ENCODE data around the gene TRIP10. TPM values are rescaled to one million over a fixed set of nuclear protein-coding genes. Genes with fewer than 3 reads are reported as not detected.

TRIP10 gene
- total RNA-seq, 2 donors from 2014 or later = 37.0 to 74.2 TPM

- H3K27ac ChIP-seq = no peak overlapping the region
- H3K27me3 ChIP-seq (replicated peaks; ENCODE audit: insufficient read depth) = no peaks in the 10 kb centered on the region
- TF ChIP-seq POLR2AphosphoS5 (IDR thresholded peaks at IDR 0.05) (no peak), POLR2A (IDR thresholded peaks at IDR 0.05) (no peak), CTCF (IDR thresholded peaks at IDR 0.05) (no peak)
- intact Hi-C loops (cut with DNase I) = loop anchor here (10.0 kb wide), 1 partner anchor 116 kb away; no protein-coding TSS in a partner anchor
- H3K36me3 ChIP-seq = peaks cover 0 to 24% of the 10 kb centered on the region in 2 donors
- no peaks in the 10 kb centered on the region for H3K4me1 ChIP-seq (replicated peaks)
- no peak overlapping the region for H3K4me3 ChIP-seq
- WGBS = 80% methylated on average over 16 of the region's 16 CpGs
- no peaks in the 10 kb centered on the region for H3K9me3 ChIP-seq
- DNase-seq (ENCODE audit: low spot score) = no peak
Measured at GRCh38 chr19:6751189-6751588, 11.7 kb downstream of the TRIP10 start.

- no peak overlapping the region for H3K27ac ChIP-seq
Measured at GRCh38 chr19:6752256-6753177, 13.0 kb downstream of the TRIP10 start.

GRCh38 chr19:6753178-6754031 lies 13.9 kb downstream of the TRIP10 start:
- no peaks in the 10 kb centered on the region for H3K4me1 ChIP-seq (replicated peaks)
- no peaks in the 10 kb centered on the region for H3K9me3 ChIP-seq
- DNase-seq (ENCODE audit: low spot score) = no peak
- H3K36me3 ChIP-seq = peaks cover 0 to 12% of the 10 kb centered on the region in 2 donors
- intact Hi-C loops (cut with DNase I) = loop anchor here (10.0 kb wide), 1 partner anchor 119 kb away; no protein-coding TSS in a partner anchor
- H3K4me3 ChIP-seq = peak overlapping the region; percentile 3 to 18
- WGBS = 37% methylated on average over 48 of the region's 50 CpGs
- H3K27ac ChIP-seq = no peak overlapping the region
- no peaks in the 10 kb centered on the region for H3K27me3 ChIP-seq (replicated peaks; ENCODE audit: insufficient read depth)
- TF ChIP-seq POLR2A (IDR thresholded peaks at IDR 0.05) = no peak
- TF ChIP-seq POLR2AphosphoS5 (IDR thresholded peaks at IDR 0.05) = peak; percentile 47
- TF ChIP-seq CTCF (IDR thresholded peaks at IDR 0.05) = peak in 2 of 4 experiments; percentile 35 to 55

More at GRCh38 chr19:6752256-6753177, 13.0 kb downstream of the TRIP10 start:
- Histone ChIP-seq H3K4me1 (replicated peaks) (no peaks in the 10 kb centered on the region), H3K4me3 (no peak overlapping the region), H3K27me3 (replicated peaks; ENCODE audit: insufficient read depth) (no peaks in the 10 kb centered on the region), H3K9me3 (no peaks in the 10 kb centered on the region), H3K36me3 (peaks cover 0 to 12% of the 10 kb centered on the region in 2 donors)
- WGBS = 77% methylated on average over 50 of the region's 50 CpGs
- intact Hi-C loops (cut with DNase I) = loop anchor here (10.0 kb wide), 1 partner anchor 118 kb away; no protein-coding TSS in a partner anchor
- TF ChIP-seq POLR2AphosphoS5 (IDR thresholded peaks at IDR 0.05) (no peak), CTCF (IDR thresholded peaks at IDR 0.05) (no peak), POLR2A (IDR thresholded peaks at IDR 0.05) (no peak)
- DNase-seq (ENCODE audit: low spot score) = no peak

- TF ChIP-seq POLR2A (IDR thresholded peaks at IDR 0.05) (no peak), POLR2AphosphoS5 (IDR thresholded peaks at IDR 0.05) (no peak), CTCF (IDR thresholded peaks at IDR 0.05) (no peak)
- no peak overlapping the region for H3K27ac ChIP-seq
- no peak for DNase-seq (ENCODE audit: low spot score)
- no peaks in the 10 kb centered on the region for H3K27me3 ChIP-seq (replicated peaks; ENCODE audit: insufficient read depth)
- H3K36me3 ChIP-seq = peaks cover 0 to 12% of the 10 kb centered on the region in 2 donors
- intact Hi-C loops (cut with DNase I) = loop anchor here (10.0 kb wide), 1 partner anchor 119 kb away; no protein-coding TSS in a partner anchor
- 94% methylated on average over 22 of the region's 22 CpGs for WGBS
- no peak overlapping the region for H3K4me3 ChIP-seq
- no peaks in the 10 kb centered on the region for H3K4me1 ChIP-seq (replicated peaks)
- H3K9me3 ChIP-seq = no peaks in the 10 kb centered on the region
Measured at GRCh38 chr19:6754136-6754535, 14.7 kb downstream of the TRIP10 start.
